Neural cell (in vitro differentiated cells): ENCODE results near the gene RAD51B. TPM values are rescaled to one million over a fixed set of nuclear protein-coding genes. Genes with fewer than 3 reads are reported as not detected.

Experiments
- H2AFZ ChIP-seq: fragments of 200-600, 300-800 bp; sonication (generic), shearing (Covaris generic); 2 replicates; pipeline ENCODE4 v1.6.0; 2014; ENCODE audit warnings: low read depth, mild to moderate bottlenecking, antibody characterized with exemption, low read length, moderate library complexity
- H3F3A ChIP-seq: fragments of 200-600 bp; shearing (Covaris generic); 2 replicates; pipeline ENCODE4 v1.6.1; 2016; ENCODE audit warnings: mild to moderate bottlenecking, moderate library complexity, mixed read lengths, antibody characterized with exemption, low read length; ENCODE audit not compliant: insufficient read depth, poor library complexity, severe bottlenecking
- H3K27ac ChIP-seq: fragments of 200-600, 300-800 bp; sonication (generic), shearing (Covaris generic); 2 replicates; pipeline ENCODE4 v1.5.1; 2014; ENCODE audit warnings: mild to moderate bottlenecking, low read length, moderate library complexity
- H3K27me3 ChIP-seq: fragments of 300-800, 200-600 bp; sonication (generic), shearing (Covaris generic); 2 replicates; pipeline ENCODE4 v1.6.0; 2014; ENCODE audit warnings: mild to moderate bottlenecking, low read depth, low read length, moderate library complexity; ENCODE audit not compliant: insufficient read depth
- H3K36me3 ChIP-seq: fragments of 300-800, 200-600 bp; sonication (generic), shearing (Covaris generic); 2 replicates; pipeline ENCODE4 v1.5.1; 2014; ENCODE audit warnings: mild to moderate bottlenecking, antibody characterized with exemption, low read length, moderate library complexity; ENCODE audit not compliant: insufficient read depth
- H3K4me2 ChIP-seq: fragments of 300-800, 200-600 bp; sonication (generic), shearing (Covaris generic); 2 replicates; pipeline ENCODE4 v1.6.0; 2014; ENCODE audit warnings: mild to moderate bottlenecking, low read length
- H3K4me3 ChIP-seq: fragments of 300-800, 200-600 bp; sonication (generic), shearing (Covaris generic); 2 replicates; pipeline ENCODE4 v1.5.1; 2014; ENCODE audit warnings: mild to moderate bottlenecking, low read length, moderate library complexity
- H3K79me2 ChIP-seq: fragments of 200-600 bp; shearing (Covaris generic); replicated peaks from 2 replicates; pipeline ENCODE4 v1.6.0; 2014; ENCODE audit warnings: mild to moderate bottlenecking, low read length, moderate library complexity; ENCODE audit not compliant: insufficient read depth
- H3K9ac ChIP-seq: fragments of 300-800, 200-600 bp; sonication (generic), shearing (Covaris generic); 2 replicates; pipeline ENCODE4 v1.6.1; 2016; ENCODE audit warnings: mild to moderate bottlenecking, low read length, mixed read lengths
- H3K9me2 ChIP-seq: fragments of 200-600 bp; shearing (Covaris generic); 2 replicates; pipeline ENCODE4 v1.6.1; 2016; ENCODE audit warnings: mild to moderate bottlenecking, low read length, mixed read lengths; ENCODE audit not compliant: insufficient read depth
- H3K9me3 ChIP-seq: fragments of 200-600, 300-800 bp; sonication (generic), shearing (Covaris generic); 2 replicates; pipeline ENCODE4 v1.6.1; 2016; ENCODE audit warnings: mild to moderate bottlenecking, mixed run types, low read length, moderate library complexity, mixed read lengths
- H4K20me1 ChIP-seq: fragments of 200-600 bp; shearing (Covaris generic); 2 replicates; pipeline ENCODE4 v1.6.1; 2016; ENCODE audit warnings: mild to moderate bottlenecking, mixed run types; ENCODE audit not compliant: insufficient read depth
- CTCF ChIP-seq: fragments of 450-650 bp; IDR thresholded peaks from 2 replicates; pipeline ENCODE4 v1.5.1; 2014; ENCODE audit warnings: antibody characterized with exemption, mild to moderate bottlenecking, moderate library complexity; ENCODE audit not compliant: poor library complexity, severe bottlenecking
- EP300 ChIP-seq: fragments of 450-650 bp; conservative IDR thresholded peaks from 2 replicates; pipeline ENCODE4 v1.6.1; 2014; ENCODE audit warnings: antibody characterized with exemption, mild to moderate bottlenecking, moderate library complexity; ENCODE audit not compliant: poor library complexity, severe bottlenecking
- EZH2 ChIP-seq: fragments of 200-600, 300-800 bp; shearing (Covaris generic), sonication (generic); IDR thresholded peaks from 2 replicates; pipeline ENCODE4 v1.6.1; 2014; ENCODE audit warnings: antibody characterized with exemption, low read length, borderline replicate concordance, mild to moderate bottlenecking; ENCODE audit not compliant: insufficient read depth, poor library complexity, severe bottlenecking
- MXI1 ChIP-seq: fragments of 450-650 bp; conservative IDR thresholded peaks from 2 replicates; pipeline ENCODE4 v1.6.1; 2014; ENCODE audit warnings: antibody characterized with exemption, mild to moderate bottlenecking; ENCODE audit not compliant: poor library complexity, severe bottlenecking
- POLR2AphosphoS5 ChIP-seq: IDR thresholded peaks from 2 replicates; pipeline ENCODE4 v1.6.1; 2012
- REST ChIP-seq: IDR thresholded peaks from 2 replicates; pipeline ENCODE4 v1.6.1; 2012; ENCODE audit warnings: borderline replicate concordance
- SMC3 ChIP-seq: fragments of 450-650 bp; conservative IDR thresholded peaks from 2 replicates; pipeline ENCODE4 v1.6.1; 2014; ENCODE audit warnings: antibody characterized with exemption, mild to moderate bottlenecking, moderate library complexity; ENCODE audit not compliant: poor library complexity
- TAF1 ChIP-seq: IDR thresholded peaks from 2 replicates; pipeline ENCODE4 v1.6.1; 2012; ENCODE audit warnings: low read depth
- polyA plus RNA-seq: library from polyadenylated mRNA; depleted of rRNA; stranded (reverse); fragments of >200 nt; gene quantifications from 2 replicates; pipeline ENCODE4 v1.2.3, GENCODE V29; 2014

RAD51B gene
- polyA plus RNA-seq, 1 donor from 2014 or later = 3.1 TPM

- Histone ChIP-seq H4K20me1 (no peaks in the 10 kb centered on the region), H3K27ac (no peak overlapping the region), H3K79me2 (no peaks in the 10 kb centered on the region)
Observed at GRCh38 chr14:68124050-68124449, 304.5 kb downstream of the RAD51B start.

GRCh38 chr14:68124979-68125731 is 305.6 kb downstream of the RAD51B start:
- Histone ChIP-seq H3K9me2 (no peaks in the 10 kb centered on the region), H3K27me3 (no peaks in the 10 kb centered on the region), H3K27ac (no peak overlapping the region), H3K79me2 (no peaks in the 10 kb centered on the region), H2AFZ (no peak overlapping the region), H3F3A (no peaks in the 10 kb centered on the region), H3K9ac (no peak overlapping the region), H3K4me3 (no peak overlapping the region), H4K20me1 (no peaks in the 10 kb centered on the region), H3K4me2 (no peak overlapping the region), H3K9me3 (peaks cover 10% of the 10 kb centered on the region), H3K36me3 (no peaks in the 10 kb centered on the region)
- TF ChIP-seq SMC3 (no peak), REST (no peak), CTCF (no peak), EP300 (no peak), POLR2AphosphoS5 (no peak)

More at GRCh38 chr14:68124050-68124449, 304.5 kb downstream of the RAD51B start:
- Histone ChIP-seq H3K4me3 (no peak overlapping the region), H3K9ac (no peak overlapping the region), H3K36me3 (no peaks in the 10 kb centered on the region), H3K27me3 (no peaks in the 10 kb centered on the region), H3K4me2 (no peak overlapping the region), H2AFZ (no peak overlapping the region), H3K9me3 (peaks cover 10% of the 10 kb centered on the region), H3F3A (no peaks in the 10 kb centered on the region), H3K9me2 (no peaks in the 10 kb centered on the region)
- TF ChIP-seq TAF1 = no peak
- no peak for TF ChIP-seq EP300
- no peak for TF ChIP-seq CTCF
- no peak for TF ChIP-seq EZH2
- TF ChIP-seq SMC3 = no peak
- no peak for TF ChIP-seq POLR2AphosphoS5
- TF ChIP-seq MXI1 = no peak
- TF ChIP-seq REST = no peak
